H1 (cell line): ENCODE measurements around the gene ILKAP. TPM values are rescaled to one million over a fixed set of nuclear protein-coding genes. Genes with fewer than 3 reads are reported as not detected.
A peak's percentile ranks its signal among the peaks of the same experiment; 100 is the strongest.

Experiments used
- CTCF ChIA-PET: fragments of 300-600 bp; sonication (Branson Sonifier 250); formaldehyde crosslinking; loops from one replicate; lab custom pipeline; 2021; ENCODE audit not compliant: partially characterized antibody; lab: Charles Lee
- POLR2A ChIA-PET: fragments of 300-600 bp; sonication (Branson Sonifier 250); formaldehyde crosslinking; loops from one replicate; lab custom pipeline; 2021; ENCODE audit warnings: inconsistent platforms; ENCODE audit not compliant: partially characterized antibody; lab: Charles Lee
- DNase-seq, 2 experiments: peaks; one replicate each; pipeline versions ENCODE4 v3.0.0 to v3.0.0-alpha.2; 2010 to 2022; ENCODE audit warnings: low spot score in 2 of 2, low read depth in 1 of 2, mixed read lengths in 1 of 2
- FAIRE-seq: peaks from 2 replicates; lab custom pipeline; 2011; peaks lifted over from hg19 to GRCh38; lab: Jason Lieb, UNC
- H2AFZ ChIP-seq: 2 replicates; pipeline ENCODE4 v1.8.1; 2012; ENCODE audit warnings: low read length, inconsistent platforms
- H2AK5ac ChIP-seq: 2 replicates; pipeline ENCODE4 v1.6.1; 2013; ENCODE audit warnings: low read depth, low read length
- H2BK120ac ChIP-seq: replicated peaks from 2 replicates; pipeline ENCODE3; 2013; ENCODE audit warnings: low read depth, low read length, inconsistent platforms
- H2BK12ac ChIP-seq: 2 replicates; pipeline ENCODE4 v1.6.1; 2013; ENCODE audit warnings: low read depth, low read length
- H2BK15ac ChIP-seq: 2 replicates; pipeline ENCODE4 v1.6.1; 2013; ENCODE audit warnings: low read length
- H2BK20ac ChIP-seq: 2 replicates; pipeline ENCODE4 v1.6.1; 2013; ENCODE audit warnings: low read length
- H2BK5ac ChIP-seq: 2 replicates; pipeline ENCODE4 v1.6.1; 2013; ENCODE audit warnings: low read depth, low read length
- H3K14ac ChIP-seq: 2 replicates; pipeline ENCODE4 v1.6.1; 2013; ENCODE audit warnings: inconsistent platforms; ENCODE audit not compliant: insufficient read length
- H3K18ac ChIP-seq: 2 replicates; pipeline ENCODE4 v1.6.1; 2013; ENCODE audit warnings: low read length; ENCODE audit errors: extremely low read depth
- H3K23ac ChIP-seq: 2 replicates; pipeline ENCODE4 v1.6.1; 2013; ENCODE audit warnings: inconsistent platforms; ENCODE audit not compliant: insufficient read length
- H3K23me2 ChIP-seq: 2 replicates; pipeline ENCODE4 v1.6.1; 2013; ENCODE audit warnings: low read depth, low read length
- H3K27ac ChIP-seq: 2 replicates; pipeline ENCODE4 v1.6.1; 2011; ENCODE audit warnings: low read depth, low read length, inconsistent platforms
- H3K27me3 ChIP-seq, 4 experiments: replicated peaks in 1 of 4; 1 replicate in 1 of 4; 2 replicates in 3 of 4; pipeline versions ENCODE4 v1.6.1 to v1.8.1; 2011 to 2013; ENCODE audit warnings: low read length in 3 of 4, mild to moderate bottlenecking in 3 of 4, inconsistent platforms in 2 of 4, mixed read lengths in 2 of 4, moderate library complexity in 1 of 4; ENCODE audit not compliant: control insufficient read depth in 3 of 4, insufficient read depth in 3 of 4; ENCODE audit errors: extremely low read depth in 1 of 4
- H3K36me3 ChIP-seq, 4 experiments: 2 replicates each; pipeline versions ENCODE4 v1.6.1 to v1.8.1; 2011 to 2013; ENCODE audit warnings: mild to moderate bottlenecking in 4 of 4, low read length in 3 of 4, moderate library complexity in 2 of 4, control low read depth in 1 of 4, inconsistent platforms in 1 of 4; ENCODE audit not compliant: insufficient read depth in 4 of 4, control insufficient read depth in 2 of 4
- H3K4ac ChIP-seq: replicated peaks from 2 replicates; pipeline ENCODE3; 2013; ENCODE audit warnings: low read length, low read depth, mixed read lengths, inconsistent platforms; ENCODE audit not compliant: insufficient read length
- H3K4me1 ChIP-seq, 4 experiments: replicated peaks in 1 of 4; 1 replicate in 1 of 4; 2 replicates in 3 of 4; pipeline versions ENCODE4 v1.6.1 to v1.8.1; 2011 to 2013; ENCODE audit warnings: low read length in 3 of 4, inconsistent platforms in 2 of 4, mixed read lengths in 1 of 4; ENCODE audit not compliant: insufficient read depth in 4 of 4, control insufficient read depth in 3 of 4
- H3K4me2 ChIP-seq, 2 experiments: 2 replicates each; pipeline versions ENCODE4 v1.6.1 to v1.8.1; 2011 to 2013; ENCODE audit warnings: low read depth in 2 of 2, low read length in 2 of 2, control low read depth in 1 of 2, inconsistent platforms in 1 of 2, mild to moderate bottlenecking in 1 of 2; ENCODE audit not compliant: insufficient read depth in 1 of 2
- H3K4me3 ChIP-seq, 4 experiments: fragments of 200-600, 300-600 bp in 1 of 4; sonication (generic), shearing (Covaris generic), sonication (Bioruptor Twin) in 1 of 4; 2 replicates each; pipeline versions ENCODE4 v1.5.1 to v1.8.1; 2011 to 2016; ENCODE audit warnings: low read length in 4 of 4, low read depth in 3 of 4, control low read depth in 2 of 4, inconsistent platforms in 2 of 4, mild to moderate bottlenecking in 2 of 4, mixed read lengths in 1 of 4, moderate library complexity in 1 of 4; ENCODE audit not compliant: insufficient read depth in 2 of 4; ENCODE audit errors: extremely low read depth in 1 of 4
- H3K56ac ChIP-seq: replicated peaks from 2 replicates; pipeline ENCODE3; 2013; ENCODE audit warnings: low read depth, mild to moderate bottlenecking, mixed read lengths, low read length, inconsistent platforms; ENCODE audit not compliant: insufficient read length
- H3K79me1 ChIP-seq: 2 replicates; pipeline ENCODE4 v1.6.1; 2013; ENCODE audit warnings: low read depth, low read length, control low read depth
- H3K79me2 ChIP-seq, 2 experiments: 2 replicates each; pipeline versions ENCODE4 v1.6.1 to v1.8.1; 2012 to 2013; ENCODE audit warnings: low read length in 2 of 2, mild to moderate bottlenecking in 2 of 2, inconsistent platforms in 1 of 2; ENCODE audit not compliant: insufficient read depth in 2 of 2, control insufficient read depth in 1 of 2
- H3K9ac ChIP-seq, 4 experiments: replicated peaks in 1 of 4; 1 replicate in 1 of 4; 2 replicates in 3 of 4; pipeline versions ENCODE4 v1.6.1 to v1.8.1; 2011 to 2013; ENCODE audit warnings: low read depth in 3 of 4, low read length in 3 of 4, control low read depth in 2 of 4, mild to moderate bottlenecking in 2 of 4, moderate library complexity in 2 of 4, inconsistent platforms in 1 of 4; ENCODE audit errors: extremely low read depth in 1 of 4
- H3K9me3 ChIP-seq, 2 experiments: 2 replicates each; pipeline versions ENCODE4 v1.6.1 to v1.8.1; 2012 to 2013; ENCODE audit warnings: mild to moderate bottlenecking in 2 of 2, moderate library complexity in 2 of 2, control low read depth in 1 of 2, inconsistent platforms in 1 of 2, low read depth in 1 of 2, low read length in 1 of 2, mixed read lengths in 1 of 2; ENCODE audit not compliant: insufficient read depth in 2 of 2
- H4K20me1 ChIP-seq, 2 experiments: replicated peaks in 1 of 2; 2 replicates each; pipeline versions ENCODE3 to v1.8.1; 2011 to 2013; ENCODE audit warnings: inconsistent platforms in 2 of 2, low read length in 2 of 2, mild to moderate bottlenecking in 1 of 2; ENCODE audit not compliant: insufficient read depth in 2 of 2, control insufficient read depth in 1 of 2
- H4K5ac ChIP-seq: 2 replicates; pipeline ENCODE4 v1.6.1; 2013; ENCODE audit warnings: low read length, low read depth, mixed read lengths, inconsistent platforms; ENCODE audit not compliant: insufficient read length
- H4K8ac ChIP-seq: 2 replicates; pipeline ENCODE4 v1.8.0; 2013; ENCODE audit warnings: mild to moderate bottlenecking, moderate library complexity, low read length, inconsistent platforms; ENCODE audit not compliant: insufficient read depth; ENCODE audit errors: extremely low read depth
- H4K91ac ChIP-seq: replicated peaks from 2 replicates; pipeline ENCODE3; 2013; ENCODE audit warnings: low read length, mixed read lengths, inconsistent platforms; ENCODE audit not compliant: insufficient read length
- ASH2L ChIP-seq: fragments of 200-600, 300-600 bp; sonication (generic); IDR thresholded peaks from one replicate; pipeline ENCODE4 v1.7.1; 2017; ENCODE audit warnings: low read length
- BCL11A ChIP-seq, 2 experiments: IDR thresholded peaks; one replicate each; pipeline ENCODE4 v1.6.1; 2011; ENCODE audit warnings: low read depth in 2 of 2, low read length in 2 of 2, mild to moderate bottlenecking in 2 of 2
- CBX8 ChIP-seq: fragments of 300-800, 300-1000 bp; sonication (generic); IDR thresholded peaks from 2 replicates; pipeline ENCODE4 v1.7.1; 2016; ENCODE audit warnings: low read depth, low read length, borderline replicate concordance
- CHD2 ChIP-seq: IDR thresholded peaks from 2 replicates; pipeline ENCODE4 v1.6.1; 2012; ENCODE audit warnings: low read length, improper control_type of control experiment
- EGR1 ChIP-seq: IDR thresholded peaks from 2 replicates; pipeline ENCODE4 v1.6.1; 2011; ENCODE audit warnings: low read depth, low read length, borderline replicate concordance
- HDAC6 ChIP-seq: IDR thresholded peaks from one replicate; pipeline ENCODE4 v1.7.1; 2012; ENCODE audit warnings: low read depth, mild to moderate bottlenecking, inconsistent platforms, low read length, moderate library complexity
- JUN ChIP-seq: IDR thresholded peaks from 2 replicates; pipeline ENCODE4 v1.6.1; 2011; ENCODE audit warnings: low read depth, mild to moderate bottlenecking, improper control_type of control experiment, low read length
- JUND ChIP-seq: IDR thresholded peaks from 2 replicates; pipeline ENCODE4 v1.6.1; 2011; ENCODE audit warnings: mild to moderate bottlenecking, improper control_type of control experiment, low read length
- KDM4A ChIP-seq: IDR thresholded peaks from one replicate; pipeline ENCODE4 v1.7.1; 2012; ENCODE audit warnings: low read depth, mild to moderate bottlenecking, moderate library complexity, low read length, inconsistent platforms; ENCODE audit not compliant: severe bottlenecking
- NRF1 ChIP-seq: IDR thresholded peaks from 2 replicates; pipeline ENCODE4 v1.6.1; 2011; ENCODE audit warnings: mild to moderate bottlenecking, low read depth, low read length, improper control_type of control experiment
- RNF2 ChIP-seq: fragments of 200-900, 300-1000 bp; sonication (generic); IDR thresholded peaks from 2 replicates; pipeline ENCODE4 v1.7.1; 2016; ENCODE audit warnings: borderline replicate concordance, low read depth, mild to moderate bottlenecking, antibody characterized with exemption, low read length; ENCODE audit not compliant: poor library complexity, severe bottlenecking; ENCODE audit errors: missing control alignments
- SIX5 ChIP-seq: IDR thresholded peaks from 2 replicates; pipeline ENCODE4 v1.6.1; 2011; ENCODE audit warnings: mild to moderate bottlenecking, low read depth, low read length
- SUZ12 ChIP-seq: fragments of 200-600 bp; sonication (generic); IDR thresholded peaks from 2 replicates; pipeline ENCODE4 v1.6.1; 2012; ENCODE audit warnings: mild to moderate bottlenecking, inconsistent platforms, low read length, moderate library complexity, mixed read lengths
- YY1 ChIP-seq: IDR thresholded peaks from 2 replicates; pipeline ENCODE4 v1.6.1; 2011; ENCODE audit warnings: low read depth, mild to moderate bottlenecking, low read length
- ZNF274 ChIP-seq: IDR thresholded peaks from 2 replicates; pipeline ENCODE4 v1.7.0; 2012; ENCODE audit warnings: low read length, borderline replicate concordance; ENCODE audit errors: extremely low read depth
- WGBS, 2 experiments: shearing (Covaris generic) in 1 of 2; methylation state at CpG; one replicate each; pipeline versions ENCODE4 v1.1.6 to v1.1.7; 2013 to 2015; ENCODE audit warnings: low lambda C conversion rate in 2 of 2, mixed read lengths in 2 of 2, inconsistent platforms in 1 of 2, low coverage in 1 of 2, missing lambda C conversion rate in 1 of 2; ENCODE audit not compliant: insufficient replicate concordance in 2 of 2, insufficient coverage in 1 of 2, insufficient read length in 1 of 2; ENCODE audit errors: extremely low coverage in 1 of 2, missing lambda C conversion rate in 1 of 2; 5-methylcytosine and 5-hydroxymethylcytosine counted together
- polyA plus RNA-seq, 7 experiments: library from polyadenylated mRNA; depleted of rRNA in 3 of 7; stranded (reverse) in 5 of 7; unstranded in 2 of 7; fragments of >200 nt in 5 of 7; fragments of 200-250 nt in 2 of 7; gene quantifications; 1 replicate in 5 of 7; 2 replicates in 1 of 7; 4 replicates in 1 of 7; pipeline versions ENCODE4 v1.2.1 to v1.2.3, GENCODE V29; 2011 to 2013; ENCODE audit warnings: missing spikeins in 2 of 7, mixed read lengths in 2 of 7
- total RNA-seq: library from RNA; stranded (reverse); fragmentation: NEBNext Ultra II Directional; extraction: Animal tissue kit (Norgen Biotek cat#: 25700); gene quantifications from 2 replicates; pipeline ENCODE4 v1.2.1, GENCODE V29; 2021

ILKAP gene
- total and polyA plus RNA-seq, 2 of the 8 experiments (the other 6 are each of a cell fraction or from before 2014, with no cell fraction given) = 23.5 to 33.8 TPM

- Histone ChIP-seq H3K4ac (peak overlapping the region; percentile 91), H3K36me3 (no peaks in the 10 kb centered on the region; a peak in 1 of 8 replicates), H2BK15ac (peak overlapping the region; percentile 48), H2BK120ac (peak overlapping the region; percentile 64), H4K20me1 (peaks cover 0 to 14% of the 10 kb centered on the region in 2 experiments), H3K23ac (no peak overlapping the region), H3K27me3 (no peaks in the 10 kb centered on the region), H3K27ac (no peak overlapping the region), H3K4me2 (peak overlapping the region in 1 of 2 experiments; percentile 9; a peak in 1 of 4 replicates), H3K4me1 (peaks cover 0 to 13% (median 0%) of the 10 kb centered on the region in 4 experiments; a peak in 2 of 7 replicates), H3K56ac (peak overlapping the region; percentile 69), H4K8ac (no peak overlapping the region), H2AFZ (no peak overlapping the region), H3K14ac (no peak overlapping the region), H3K79me2 (no peaks in the 10 kb centered on the region), H2BK5ac (no peak overlapping the region), H4K91ac (peak overlapping the region; percentile 95), H3K9me3 (0 out of 4 replicates have a peak, but pooled peaks cover 0 to 4% of the 10 kb centered on the region in 2 experiments), H3K18ac (no peak overlapping the region; the same call in 1 of the 2 replicates), H2BK12ac (no peak overlapping the region), H4K5ac (no peak overlapping the region), H3K23me2 (peaks cover 15% of the 10 kb centered on the region), H3K9ac (no peak overlapping the region), H2AK5ac (peak overlapping the region; percentile 69), H3K4me3 (no peak overlapping the region), H3K79me1 (no peaks in the 10 kb centered on the region), H2BK20ac (0 out of 2 replicates have a peak overlapping the region, but pooled peaks have one; percentile 6)
- FAIRE-seq (no peak), DNase-seq (no peak)
- 85% methylated on average over 2 of the region's 2 CpGs; no CpG with 5 or more reads in 1 of the 2 experiments for WGBS, 2 experiments
- CTCF ChIA-PET = interaction anchor here (1.0 to 5.3 kb wide), 5 partner anchors 12 to 21 kb away, joined by 3 to 41 read pairs (median 4); partner anchors contain the start of gene KLHL30
- POLR2A ChIA-PET = no interaction called here
- TF ChIP-seq SUZ12 = no peak
- no peak for TF ChIP-seq EGR1
- no peak for TF ChIP-seq JUND
- TF ChIP-seq HDAC6 = no peak
- no peak for TF ChIP-seq YY1
- no peak for TF ChIP-seq RNF2
- TF ChIP-seq KDM4A = no peak
- no peak for TF ChIP-seq CBX8
- no peak for TF ChIP-seq SIX5
- no peak for TF ChIP-seq ZNF274
- no peak for TF ChIP-seq ASH2L
- TF ChIP-seq JUN = no peak
- no peak for TF ChIP-seq CHD2
- no peak for TF ChIP-seq BCL11A (IDR thresholded peaks at IDR 0.05; ENCODE audit: low read depth in 2 of 2, low read length in 2 of 2)
- TF ChIP-seq NRF1 = no peak
Measured at GRCh38 chr2:238126775-238127164, 76.7 kb downstream of the ILKAP start.
